ENCODE data around the gene COPB2.

Gene COPB2

GRCh38 chr3:139309061-139309591 lies 80.3 kb downstream of the COPB2 start:
- DNase-seq (ENCODE audit: low read depth): no peak
- H3K4me3 ChIP-seq (ENCODE audit: low read depth, low read length): no peak overlapping the region
- TF ChIP-seq CTCF (IDR thresholded peaks at IDR 0.05; ENCODE audit: insufficient read depth, low read depth, low read length, missing control alignments): no peak

DNA sequence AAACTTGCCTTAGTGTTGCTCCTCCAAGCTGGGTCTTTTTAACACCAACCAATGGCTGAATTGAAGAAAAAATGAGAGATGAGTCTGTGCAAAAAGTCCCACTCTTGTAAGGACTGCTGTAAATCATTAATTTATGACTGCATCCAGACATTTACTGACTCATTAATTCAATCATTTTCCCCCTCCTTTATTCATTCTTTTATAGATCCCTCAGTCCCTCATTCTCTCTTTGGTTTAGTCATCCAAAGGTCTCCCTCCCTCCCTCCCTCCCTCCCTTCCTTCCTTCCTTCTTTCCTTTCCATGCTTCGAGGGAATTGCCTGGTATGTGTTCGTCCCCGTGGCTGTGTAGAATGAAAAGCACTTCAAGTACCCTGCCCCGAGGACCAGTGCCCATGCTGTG lies 80.9 kb downstream of the COPB2 start:
- no peak for TF ChIP-seq CTCF (IDR thresholded peaks at IDR 0.05; ENCODE audit: insufficient read depth, low read depth, low read length, missing control alignments)
- H3K4me3 ChIP-seq (ENCODE audit: low read depth, low read length): no peak overlapping the region
- no peak for DNase-seq (ENCODE audit: low read depth)

GRCh38 chr3:139307601-139308555 lies 81.6 kb downstream of the COPB2 start:
- H3K4me3 ChIP-seq (ENCODE audit: low read depth, low read length): no peak overlapping the region
- TF ChIP-seq CTCF (IDR thresholded peaks at IDR 0.05; ENCODE audit: insufficient read depth, low read depth, low read length, missing control alignments): no peak
- no peak for DNase-seq (ENCODE audit: low read depth)

All from GM12865 (cell line).